H9 (cell line): Measurements from ENCODE around the gene ARF5. TPM values are rescaled to one million over a fixed set of nuclear protein-coding genes. Genes with fewer than 3 reads are reported as not detected.

ENCODE experiments used
- DNase-seq: peaks from one replicate; pipeline ENCODE4 v3.0.0-alpha.2; 2017
- H2AFZ ChIP-seq: one replicate; pipeline ENCODE4 v1.6.1; 2013; ENCODE audit warnings: mild to moderate bottlenecking, low read length, control low read depth, moderate library complexity
- H2AK5ac ChIP-seq: 2 replicates; pipeline ENCODE4 v1.6.1; 2013; ENCODE audit warnings: low read length, control low read depth, mixed read lengths; ENCODE audit not compliant: insufficient read length
- H2BK120ac ChIP-seq: one replicate; pipeline ENCODE4 v1.6.1; 2013; ENCODE audit warnings: low read depth, mild to moderate bottlenecking, low read length, control low read depth, inconsistent platforms; ENCODE audit not compliant: poor library complexity, severe bottlenecking
- H2BK12ac ChIP-seq: 2 replicates; pipeline ENCODE4 v1.6.1; 2013; ENCODE audit warnings: low read length, control low read depth, mixed read lengths, low read depth; ENCODE audit not compliant: insufficient read length
- H2BK15ac ChIP-seq: 2 replicates; pipeline ENCODE4 v1.6.1; 2013; ENCODE audit warnings: low read depth, low read length, control low read depth
- H2BK20ac ChIP-seq: one replicate; pipeline ENCODE4 v1.6.1; 2013; ENCODE audit warnings: low read depth, mild to moderate bottlenecking, low read length, control low read depth, inconsistent platforms; ENCODE audit not compliant: poor library complexity, severe bottlenecking
- H2BK5ac ChIP-seq: 2 replicates; pipeline ENCODE4 v1.6.1; 2013; ENCODE audit warnings: low read length, control low read depth, mixed read lengths; ENCODE audit not compliant: insufficient read length
- H3K14ac ChIP-seq: 2 replicates; pipeline ENCODE4 v1.6.1; 2013; ENCODE audit warnings: low read length, control low read depth; ENCODE audit not compliant: insufficient read depth
- H3K18ac ChIP-seq: 2 replicates; pipeline ENCODE4 v1.6.1; 2013; ENCODE audit warnings: low read depth, mild to moderate bottlenecking, mixed read lengths, low read length, control low read depth; ENCODE audit not compliant: insufficient read length
- H3K23ac ChIP-seq: 2 replicates; pipeline ENCODE4 v1.6.1; 2013; ENCODE audit warnings: low read length, control low read depth, mixed read lengths, low read depth; ENCODE audit not compliant: insufficient read length
- H3K23me2 ChIP-seq: 2 replicates; pipeline ENCODE4 v1.6.1; 2013; ENCODE audit warnings: low read depth, mild to moderate bottlenecking, mixed read lengths, low read length, control low read depth; ENCODE audit not compliant: insufficient read length, poor library complexity, severe bottlenecking
- H3K27ac ChIP-seq: 2 replicates; pipeline ENCODE4 v1.5.1; 2013; ENCODE audit warnings: low read length, control low read depth, mixed read lengths, low read depth; ENCODE audit not compliant: insufficient read length
- H3K27me3 ChIP-seq: 2 replicates; pipeline ENCODE4 v1.6.1; 2013; ENCODE audit warnings: low read length, control low read depth, inconsistent platforms; ENCODE audit not compliant: insufficient read depth
- H3K4ac ChIP-seq: 2 replicates; pipeline ENCODE4 v1.6.1; 2013; ENCODE audit warnings: low read depth, mild to moderate bottlenecking, control low read depth, inconsistent platforms, low read length, moderate library complexity
- H3K4me1 ChIP-seq: 2 replicates; pipeline ENCODE4 v1.6.1; 2013; ENCODE audit warnings: low read length, control low read depth, inconsistent platforms; ENCODE audit not compliant: insufficient read depth
- H3K4me2 ChIP-seq: 2 replicates; pipeline ENCODE4 v1.6.1; 2013; ENCODE audit warnings: low read length, control low read depth, mixed read lengths; ENCODE audit not compliant: insufficient read length, insufficient read depth
- H3K56ac ChIP-seq: 2 replicates; pipeline ENCODE4 v1.6.1; 2013; ENCODE audit warnings: low read depth, mild to moderate bottlenecking, mixed read lengths, low read length, control low read depth; ENCODE audit not compliant: insufficient read length
- H3K79me1 ChIP-seq: 2 replicates; pipeline ENCODE4 v1.6.1; 2013; ENCODE audit warnings: low read depth, mild to moderate bottlenecking, moderate library complexity, low read length, control low read depth, inconsistent platforms; ENCODE audit not compliant: insufficient read depth, poor library complexity, severe bottlenecking
- H3K79me2 ChIP-seq: 2 replicates; pipeline ENCODE4 v1.6.1; 2013; ENCODE audit warnings: low read length, control low read depth, inconsistent platforms; ENCODE audit not compliant: insufficient read depth
- H3K9ac ChIP-seq: 2 replicates; pipeline ENCODE4 v1.6.1; 2013; ENCODE audit warnings: low read length, control low read depth, mixed read lengths; ENCODE audit not compliant: insufficient read length; ENCODE audit errors: extremely low read depth
- H3K9me3 ChIP-seq: one replicate; pipeline ENCODE4 v1.6.1; 2013; ENCODE audit warnings: low read depth, low read length, inconsistent platforms; ENCODE audit not compliant: control insufficient read depth
- H3T11ph ChIP-seq: one replicate; pipeline ENCODE4 v1.6.1; 2013; ENCODE audit warnings: mild to moderate bottlenecking, low read length, control low read depth, inconsistent platforms
- H4K20me1 ChIP-seq: one replicate; pipeline ENCODE4 v1.6.1; 2013; ENCODE audit not compliant: control insufficient read depth, insufficient read length, insufficient read depth
- H4K5ac ChIP-seq: 2 replicates; pipeline ENCODE4 v1.6.1; 2013; ENCODE audit warnings: low read depth, mild to moderate bottlenecking, mixed read lengths, low read length, control low read depth; ENCODE audit not compliant: insufficient read length
- H4K8ac ChIP-seq: replicated peaks from 2 replicates; pipeline ENCODE4 v1.6.1; 2013; ENCODE audit warnings: low read length, control low read depth, mixed read lengths, low read depth; ENCODE audit not compliant: insufficient read length
- H4K91ac ChIP-seq: 2 replicates; pipeline ENCODE4 v1.6.1; 2013; ENCODE audit warnings: low read depth, mild to moderate bottlenecking, moderate library complexity, mixed read lengths, low read length, control low read depth; ENCODE audit not compliant: insufficient read length
- H3K27ac Mint-ChIP-seq, 3 experiments: 2 replicates in 2 of 3; 3 replicates in 1 of 3; pipeline ENCODE4 v1.8.0; 2020 to 2021; ENCODE audit warnings: mixed read lengths in 3 of 3, mild to moderate bottlenecking in 1 of 3, moderate library complexity in 1 of 3
- H3K27me3 Mint-ChIP-seq: 2 replicates; pipeline ENCODE4 v1.8.0; 2021; ENCODE audit warnings: low read depth, mild to moderate bottlenecking, moderate library complexity, mixed read lengths
- H3K36me3 Mint-ChIP-seq, 3 experiments: 2 replicates in 2 of 3; 3 replicates in 1 of 3; pipeline ENCODE4 v1.8.0; 2020 to 2021; ENCODE audit warnings: low read depth in 3 of 3, mixed read lengths in 3 of 3; ENCODE audit not compliant: insufficient read depth in 1 of 3
- H3K4me1 Mint-ChIP-seq, 2 experiments: 2 replicates each; pipeline ENCODE4 v1.8.0; 2020; ENCODE audit warnings: mixed read lengths in 2 of 2
- H3K4me3 Mint-ChIP-seq, 2 experiments: 2 replicates in 1 of 2; 3 replicates in 1 of 2; pipeline ENCODE4 v1.8.0; 2020 to 2021; ENCODE audit warnings: mild to moderate bottlenecking in 2 of 2, mixed read lengths in 2 of 2, moderate library complexity in 1 of 2
- H3K9me3 Mint-ChIP-seq, 2 experiments: 2 replicates in 1 of 2; 3 replicates in 1 of 2; pipeline ENCODE4 v1.8.0; 2020; ENCODE audit warnings: mild to moderate bottlenecking in 2 of 2, mixed read lengths in 2 of 2, moderate library complexity in 1 of 2
- CTCF ChIP-seq: fragments of 200-600 bp; sonication (generic); conservative IDR thresholded peaks from 3 replicates; pipeline ENCODE4 v1.8.0; 2021; ENCODE audit warnings: antibody characterized with exemption, mild to moderate bottlenecking
- total RNA-seq: library from RNA; stranded (reverse); gene quantifications from 2 replicates; pipeline ENCODE4 v1.2.1, GENCODE V29; 2021

The ARF5 gene
- total RNA-seq, 1 experiment from 2014 or later, result 169 TPM

GRCh38 chr7:127638197-127638596 is 50.0 kb downstream of the ARF5 start:
- no peak overlapping the region for H4K8ac ChIP-seq
- H2BK12ac ChIP-seq, result no peak overlapping the region
- H2BK20ac ChIP-seq, result no peak overlapping the region
- H3T11ph ChIP-seq, result no peak overlapping the region
- Mint-ChIP-seq H3K27me3 (peaks cover 9% of the 10 kb centered on the region), H3K27ac (no peak overlapping the region), H3K9me3 (no peaks in the 10 kb centered on the region), H3K4me1 (peaks cover 8% of the 10 kb centered on the region in 2 experiments), H3K36me3 (no peaks in the 10 kb centered on the region), H3K4me3 (no peak overlapping the region)
- H3K27ac ChIP-seq, result no peak overlapping the region
- no peak overlapping the region for H4K91ac ChIP-seq
- H3K9me3 ChIP-seq, result no peaks in the 10 kb centered on the region
- no peak overlapping the region for H4K5ac ChIP-seq
- no peak overlapping the region for H2BK120ac ChIP-seq
- no peaks in the 10 kb centered on the region for H3K4me1 ChIP-seq
- H2AK5ac ChIP-seq, result no peak overlapping the region
- no peak overlapping the region for H3K9ac ChIP-seq
- no peak overlapping the region for H3K18ac ChIP-seq
- H3K56ac ChIP-seq, result no peak overlapping the region
- no peak overlapping the region for H3K4ac ChIP-seq
- H2AFZ ChIP-seq, result no peak overlapping the region
- H3K23ac ChIP-seq, result no peak overlapping the region
- TF ChIP-seq CTCF, result no peak
- no peaks in the 10 kb centered on the region for H3K27me3 ChIP-seq
- no peaks in the 10 kb centered on the region for H4K20me1 ChIP-seq
- no peak overlapping the region for H2BK15ac ChIP-seq
- no peak overlapping the region for H2BK5ac ChIP-seq
- no peaks in the 10 kb centered on the region for H3K23me2 ChIP-seq
- H3K79me1 ChIP-seq, result no peaks in the 10 kb centered on the region
- no peak overlapping the region for H3K14ac ChIP-seq
- H3K4me2 ChIP-seq, result no peak overlapping the region
- DNase-seq, result no peak
- H3K79me2 ChIP-seq, result no peaks in the 10 kb centered on the region

Other genes starting within 250 kb of the ARF5 start
- 9.7 and 11.0 TPM in 2 replicates for gene ZNF800, start 195.7 kb upstream of the ARF5 start, total RNA-seq
- gene GCC1, start 2.8 kb upstream of the ARF5 start, total RNA-seq, result 16.8 and 18.4 TPM in 2 replicates
- gene FSCN3, start 5.3 kb downstream of the ARF5 start, total RNA-seq, result 0.94 and 1.7 TPM in 2 replicates
- gene PAX4, start 29.7 kb downstream of the ARF5 start, total RNA-seq, result not detected in 2 replicates
- 218 and 225 TPM in 2 replicates for gene SND1, start 63.8 kb downstream of the ARF5 start, total RNA-seq